Mucosa of stomach (tissue), 1 donor: ENCODE results near the gene ART4.

Experiments
- H3K27me3 ChIP-seq: one replicate; pipeline ENCODE4 v1.7.0; 2013; ENCODE audit warnings: mild to moderate bottlenecking, low read length; ENCODE audit not compliant: control insufficient read depth, insufficient read depth
- H3K36me3 ChIP-seq: one replicate; pipeline ENCODE4 v1.7.0; 2013; ENCODE audit warnings: low read length; ENCODE audit not compliant: control insufficient read depth, insufficient read depth
- H3K4me1 ChIP-seq: one replicate; pipeline ENCODE4 v1.7.0; 2013; ENCODE audit warnings: mild to moderate bottlenecking, low read length; ENCODE audit not compliant: control insufficient read depth, insufficient read depth
- H3K4me3 ChIP-seq: one replicate; pipeline ENCODE4 v1.7.0; 2013; ENCODE audit warnings: low read length
- H3K9ac ChIP-seq: one replicate; pipeline ENCODE4 v1.7.0; 2013; ENCODE audit warnings: mild to moderate bottlenecking, low read length, moderate library complexity
- H3K9me3 ChIP-seq: one replicate; pipeline ENCODE4 v1.7.0; 2013; ENCODE audit warnings: mild to moderate bottlenecking, low read length, moderate library complexity; ENCODE audit not compliant: control insufficient read depth
- donor health status: Pancreatic carcinoma.

ART4 gene

GRCh38 chr12:14846876-14847580 lies 3.7 kb upstream of the ART4 start:
- Histone ChIP-seq H3K9me3 (no peaks in the 10 kb centered on the region), H3K4me1 (peaks cover 15% of the 10 kb centered on the region), H3K9ac (no peak overlapping the region), H3K36me3 (no peaks in the 10 kb centered on the region), H3K27me3 (no peaks in the 10 kb centered on the region), H3K4me3 (no peak overlapping the region)

DNA sequence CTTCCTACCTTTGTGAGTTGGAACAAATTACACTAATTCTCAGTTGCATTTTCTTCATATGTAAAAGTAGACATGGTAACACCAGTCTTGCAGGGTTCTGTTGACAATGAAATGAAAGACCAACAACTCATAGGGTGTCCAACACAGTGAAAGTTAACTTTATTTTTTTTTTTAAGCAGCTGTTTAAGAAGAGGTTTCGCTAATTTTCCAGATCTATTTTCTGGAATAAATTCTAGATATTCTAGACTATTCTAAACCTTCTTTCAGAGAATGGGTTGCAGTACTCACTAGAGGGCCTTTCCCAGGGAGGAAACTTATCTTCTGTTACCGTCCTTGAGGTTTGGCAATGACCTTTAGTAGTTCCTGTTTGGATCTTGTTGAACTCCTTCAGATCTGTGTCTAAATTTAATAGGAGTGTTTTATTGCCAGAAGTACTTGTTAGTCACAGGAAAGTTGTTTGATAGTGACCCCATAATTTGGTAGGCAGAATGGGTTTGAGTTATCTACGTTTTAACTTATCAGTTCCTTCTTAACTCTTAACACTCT lies 2.8 kb upstream of the ART4 start:
- peaks cover 20% of the 10 kb centered on the region for H3K4me1 ChIP-seq
- H3K27me3 ChIP-seq: no peaks in the 10 kb centered on the region
- no peak overlapping the region for H3K9ac ChIP-seq
- no peaks in the 10 kb centered on the region for H3K36me3 ChIP-seq
- no peak overlapping the region for H3K4me3 ChIP-seq
- no peaks in the 10 kb centered on the region for H3K9me3 ChIP-seq

DNA sequence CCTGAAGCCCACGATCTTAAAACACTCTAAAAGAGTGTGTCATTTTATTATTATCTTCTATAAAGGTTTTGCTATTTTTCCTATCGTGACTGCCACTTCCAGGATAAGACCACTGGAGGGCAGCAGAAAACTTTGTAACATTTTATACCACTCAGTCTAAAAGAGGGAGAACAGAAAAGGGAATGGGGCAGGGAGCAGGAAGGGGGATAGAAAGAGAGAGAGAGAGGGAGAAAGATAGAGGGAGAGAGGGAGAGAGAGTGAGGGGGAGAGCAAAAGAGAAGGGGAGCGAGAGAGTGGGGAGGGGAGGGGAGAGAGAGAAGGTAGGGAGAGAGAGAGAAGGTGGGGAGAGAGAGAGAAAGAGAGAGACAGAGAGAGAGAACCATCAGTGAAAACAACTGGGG lies 2.0 kb upstream of the ART4 start:
- H3K4me3 ChIP-seq: no peak overlapping the region
- H3K27me3 ChIP-seq: no peaks in the 10 kb centered on the region
- H3K9me3 ChIP-seq: no peaks in the 10 kb centered on the region
- no peaks in the 10 kb centered on the region for H3K36me3 ChIP-seq
- no peak overlapping the region for H3K9ac ChIP-seq
- peaks cover 20% of the 10 kb centered on the region for H3K4me1 ChIP-seq

- no peak overlapping the region for H3K9ac ChIP-seq
- H3K4me3 ChIP-seq: no peak overlapping the region
- H3K36me3 ChIP-seq: no peaks in the 10 kb centered on the region
- no peaks in the 10 kb centered on the region for H3K27me3 ChIP-seq
- H3K4me1 ChIP-seq: peaks cover 20% of the 10 kb centered on the region
- H3K9me3 ChIP-seq: no peaks in the 10 kb centered on the region
Observed at GRCh38 chr12:14844401-14844800, 1.1 kb upstream of the ART4 start.

DNA sequence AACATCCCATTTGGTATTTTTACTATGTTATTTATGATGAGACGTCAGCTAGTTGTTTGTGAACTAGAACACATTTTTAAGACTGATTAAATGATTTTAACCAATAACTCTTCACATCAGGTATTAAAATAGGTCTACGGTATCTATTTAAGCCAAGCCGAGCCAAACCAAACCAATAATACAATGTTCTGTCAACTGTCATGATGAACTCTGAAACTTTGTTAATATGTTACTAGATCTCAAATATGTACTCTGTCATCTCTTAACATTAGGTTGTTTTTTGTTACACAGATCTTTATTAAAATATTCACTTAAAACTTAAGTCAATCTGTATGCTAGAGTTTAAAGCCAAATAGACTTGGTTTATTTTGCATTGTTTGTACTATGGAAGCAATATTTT lies 1.0 kb downstream of the ART4 start:
- H3K9me3 ChIP-seq: no peaks in the 10 kb centered on the region
- H3K4me1 ChIP-seq: peaks cover 20% of the 10 kb centered on the region
- H3K4me3 ChIP-seq: no peak overlapping the region
- H3K9ac ChIP-seq: no peak overlapping the region
- no peaks in the 10 kb centered on the region for H3K36me3 ChIP-seq
- no peaks in the 10 kb centered on the region for H3K27me3 ChIP-seq

GRCh38 chr12:14841761-14842160 lies 1.6 kb downstream of the ART4 start:
- Histone ChIP-seq H3K36me3 (no peaks in the 10 kb centered on the region), H3K27me3 (no peaks in the 10 kb centered on the region), H3K4me1 (peaks cover 20% of the 10 kb centered on the region), H3K4me3 (no peak overlapping the region), H3K9ac (no peak overlapping the region), H3K9me3 (no peaks in the 10 kb centered on the region)

DNA sequence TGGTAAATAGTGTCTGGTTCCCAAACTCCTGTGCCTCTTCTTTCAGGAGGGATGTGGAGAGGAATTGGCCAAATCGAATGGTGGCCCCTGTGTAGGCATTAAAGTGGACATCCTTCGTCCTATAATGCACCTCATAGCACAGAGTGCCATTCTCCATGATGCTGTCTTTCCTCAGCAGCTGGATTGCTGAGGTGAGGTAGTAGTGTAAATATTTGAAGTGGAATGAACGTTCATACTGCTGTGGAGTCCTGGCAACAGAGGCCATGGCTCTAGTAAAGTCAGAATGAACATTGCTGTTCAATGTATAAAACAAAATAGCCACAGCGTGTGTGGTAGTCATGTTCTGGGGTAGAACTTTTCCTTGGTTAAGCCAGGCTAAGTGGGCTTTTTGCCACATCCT lies 2.7 kb downstream of the ART4 start:
- H3K9me3 ChIP-seq: no peaks in the 10 kb centered on the region
- no peak overlapping the region for H3K9ac ChIP-seq
- no peaks in the 10 kb centered on the region for H3K36me3 ChIP-seq
- no peaks in the 10 kb centered on the region for H3K27me3 ChIP-seq
- no peak overlapping the region for H3K4me3 ChIP-seq
- peaks cover 20% of the 10 kb centered on the region for H3K4me1 ChIP-seq

GRCh38 chr12:14839262-14839661 lies 4.1 kb downstream of the ART4 start:
- Histone ChIP-seq H3K4me3 (no peak overlapping the region), H3K27me3 (no peaks in the 10 kb centered on the region), H3K36me3 (no peaks in the 10 kb centered on the region), H3K9ac (no peak overlapping the region), H3K9me3 (no peaks in the 10 kb centered on the region), H3K4me1 (peaks cover 20% of the 10 kb centered on the region)

DNA sequence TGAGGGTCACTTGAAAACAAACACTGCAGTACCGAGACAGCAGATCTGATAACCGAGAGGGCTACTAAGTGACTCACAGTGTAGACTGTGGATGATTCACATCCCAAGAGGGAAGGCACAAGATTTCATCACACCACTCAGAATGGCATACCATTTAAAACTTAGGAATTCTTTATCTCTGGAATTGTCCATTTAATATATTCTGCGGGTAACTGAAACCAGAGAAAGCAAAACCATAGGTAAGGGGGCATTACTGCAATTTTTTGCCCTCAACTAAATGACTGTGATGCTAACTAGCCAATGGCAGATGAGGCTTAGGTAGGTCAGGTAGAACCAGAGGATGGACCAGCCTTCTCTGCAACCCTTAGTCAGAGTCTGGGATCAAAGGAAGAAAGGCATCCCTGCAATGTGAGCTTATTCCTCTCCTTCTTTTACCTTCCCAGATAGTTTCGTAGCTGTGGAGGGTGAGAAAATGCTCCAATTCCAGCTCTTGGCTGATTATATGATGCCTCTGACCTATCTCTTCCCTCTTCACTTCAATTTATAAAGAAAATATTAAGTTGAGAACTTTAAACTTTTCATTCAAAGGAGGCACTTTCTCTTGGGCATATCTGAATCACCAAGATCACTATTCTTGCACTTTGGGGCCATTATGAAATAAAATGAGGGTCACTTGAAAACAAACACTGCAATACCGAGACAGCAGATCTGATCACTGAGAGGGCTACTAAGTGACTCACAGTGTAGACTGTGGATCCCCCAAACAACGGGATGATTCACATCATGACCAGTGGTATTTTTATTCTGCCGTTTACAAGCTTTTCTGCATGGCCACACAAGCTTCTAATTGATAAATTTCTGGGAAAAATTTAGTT lies 6.8 kb downstream of the ART4 start:
- H3K27me3 ChIP-seq: no peaks in the 10 kb centered on the region
- no peaks in the 10 kb centered on the region for H3K9me3 ChIP-seq
- no peaks in the 10 kb centered on the region for H3K36me3 ChIP-seq
- H3K9ac ChIP-seq: no peak overlapping the region
- no peak overlapping the region for H3K4me3 ChIP-seq
- H3K4me1 ChIP-seq: peaks cover under 1% of the 10 kb centered on the region

DNA sequence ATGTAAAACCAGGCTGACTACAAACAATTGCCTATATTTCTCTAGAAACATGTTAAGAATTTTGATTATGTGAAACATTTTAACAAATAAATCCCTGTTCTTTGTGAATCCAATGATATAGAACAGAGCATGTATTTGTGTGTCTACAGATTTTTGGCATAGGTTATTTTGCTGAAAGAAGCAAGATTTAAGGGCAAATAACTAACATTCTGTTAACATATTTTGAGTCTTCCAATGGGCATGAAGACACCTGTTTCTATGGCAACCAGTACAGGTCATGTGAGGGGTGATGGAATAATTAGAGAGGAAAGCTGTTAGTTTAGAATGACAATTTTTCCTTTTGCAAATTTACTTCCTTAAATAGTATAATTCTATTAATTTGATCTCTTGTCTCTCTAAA lies 8.8 kb downstream of the ART4 start:
- H3K9me3 ChIP-seq: no peaks in the 10 kb centered on the region
- no peaks in the 10 kb centered on the region for H3K36me3 ChIP-seq
- no peaks in the 10 kb centered on the region for H3K4me1 ChIP-seq
- H3K9ac ChIP-seq: no peak overlapping the region
- no peaks in the 10 kb centered on the region for H3K27me3 ChIP-seq
- no peak overlapping the region for H3K4me3 ChIP-seq

DNA sequence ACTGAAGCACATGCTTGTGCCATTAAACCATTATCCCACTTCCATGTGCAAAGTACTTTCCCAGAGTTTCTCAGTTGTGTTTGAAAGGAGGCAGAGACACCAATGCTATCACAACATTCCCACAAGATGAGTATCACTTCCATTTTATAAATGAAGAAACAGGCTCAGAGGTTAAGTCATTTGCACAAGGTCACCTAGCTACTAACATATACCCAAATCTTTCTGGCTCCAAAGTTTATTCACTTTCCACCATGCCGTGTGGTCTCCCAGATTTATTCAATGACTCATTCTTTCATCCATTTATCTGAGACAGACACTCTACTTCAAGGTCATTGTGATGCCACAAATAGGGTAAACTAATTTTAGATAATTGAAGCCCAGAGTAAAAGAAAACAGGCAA lies 9.4 kb downstream of the ART4 start:
- no peak overlapping the region for H3K9ac ChIP-seq
- no peaks in the 10 kb centered on the region for H3K27me3 ChIP-seq
- no peaks in the 10 kb centered on the region for H3K36me3 ChIP-seq
- no peaks in the 10 kb centered on the region for H3K4me1 ChIP-seq
- no peaks in the 10 kb centered on the region for H3K9me3 ChIP-seq
- no peak overlapping the region for H3K4me3 ChIP-seq

GRCh38 chr12:14833336-14833735 lies 10.0 kb downstream of the ART4 start:
- Histone ChIP-seq H3K9ac (no peak overlapping the region), H3K4me3 (no peak overlapping the region), H3K27me3 (no peaks in the 10 kb centered on the region), H3K9me3 (no peaks in the 10 kb centered on the region), H3K4me1 (no peaks in the 10 kb centered on the region), H3K36me3 (no peaks in the 10 kb centered on the region)
